ENCODE measurements around the gene NWD2.

DNA sequence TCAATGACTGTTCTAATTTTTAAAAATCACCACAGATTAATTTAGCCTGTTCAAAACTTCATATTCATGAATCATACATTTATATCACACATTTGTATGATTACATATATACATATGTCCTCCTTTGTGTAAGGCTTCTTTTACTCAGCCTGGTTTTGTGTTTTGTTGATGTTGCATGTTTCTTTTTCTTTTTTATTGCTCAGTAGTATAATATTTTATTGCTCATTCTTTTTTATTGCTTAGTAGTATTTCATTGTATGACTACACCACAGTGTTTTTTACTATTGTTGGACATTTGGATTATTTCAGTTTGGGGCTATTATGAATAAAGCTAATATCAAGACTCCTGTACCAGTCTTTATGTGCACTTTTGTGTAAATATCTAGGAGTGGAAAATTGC lies 243.1 kb downstream of the NWD2 start:
- TF ChIP-seq MXI1 (IDR thresholded peaks at IDR 0.05; ENCODE audit: low read depth, low read length) = no peak
- TF ChIP-seq, protein P1, sequence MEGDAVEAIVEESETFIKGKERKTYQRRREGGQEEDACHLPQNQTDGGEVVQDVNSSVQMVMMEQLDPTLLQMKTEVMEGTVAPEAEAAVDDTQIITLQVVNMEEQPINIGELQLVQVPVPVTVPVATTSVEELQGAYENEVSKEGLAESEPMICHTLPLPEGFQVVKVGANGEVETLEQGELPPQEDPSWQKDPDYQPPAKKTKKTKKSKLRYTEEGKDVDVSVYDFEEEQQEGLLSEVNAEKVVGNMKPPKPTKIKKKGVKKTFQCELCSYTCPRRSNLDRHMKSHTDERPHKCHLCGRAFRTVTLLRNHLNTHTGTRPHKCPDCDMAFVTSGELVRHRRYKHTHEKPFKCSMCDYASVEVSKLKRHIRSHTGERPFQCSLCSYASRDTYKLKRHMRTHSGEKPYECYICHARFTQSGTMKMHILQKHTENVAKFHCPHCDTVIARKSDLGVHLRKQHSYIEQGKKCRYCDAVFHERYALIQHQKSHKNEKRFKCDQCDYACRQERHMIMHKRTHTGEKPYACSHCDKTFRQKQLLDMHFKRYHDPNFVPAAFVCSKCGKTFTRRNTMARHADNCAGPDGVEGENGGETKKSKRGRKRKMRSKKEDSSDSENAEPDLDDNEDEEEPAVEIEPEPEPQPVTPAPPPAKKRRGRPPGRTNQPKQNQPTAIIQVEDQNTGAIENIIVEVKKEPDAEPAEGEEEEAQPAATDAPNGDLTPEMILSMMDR (IDR thresholded peaks at IDR 0.05 in 2 of 3, conservative IDR thresholded peaks at IDR 0.05 in 1 of 3; ENCODE audit: control insufficient read depth in 2 of 3, extremely low read depth in 1 of 3, insufficient read depth in 1 of 3, low read depth in 3 of 3, low read length in 3 of 3) = no peak
- no peak for TF ChIP-seq POLR2AphosphoS5 (IDR thresholded peaks at IDR 0.05; ENCODE audit: low read length)
- TF ChIP-seq CREB1 (IDR thresholded peaks at IDR 0.05; ENCODE audit: low read depth) = no peak
- TF ChIP-seq, protein P2, sequence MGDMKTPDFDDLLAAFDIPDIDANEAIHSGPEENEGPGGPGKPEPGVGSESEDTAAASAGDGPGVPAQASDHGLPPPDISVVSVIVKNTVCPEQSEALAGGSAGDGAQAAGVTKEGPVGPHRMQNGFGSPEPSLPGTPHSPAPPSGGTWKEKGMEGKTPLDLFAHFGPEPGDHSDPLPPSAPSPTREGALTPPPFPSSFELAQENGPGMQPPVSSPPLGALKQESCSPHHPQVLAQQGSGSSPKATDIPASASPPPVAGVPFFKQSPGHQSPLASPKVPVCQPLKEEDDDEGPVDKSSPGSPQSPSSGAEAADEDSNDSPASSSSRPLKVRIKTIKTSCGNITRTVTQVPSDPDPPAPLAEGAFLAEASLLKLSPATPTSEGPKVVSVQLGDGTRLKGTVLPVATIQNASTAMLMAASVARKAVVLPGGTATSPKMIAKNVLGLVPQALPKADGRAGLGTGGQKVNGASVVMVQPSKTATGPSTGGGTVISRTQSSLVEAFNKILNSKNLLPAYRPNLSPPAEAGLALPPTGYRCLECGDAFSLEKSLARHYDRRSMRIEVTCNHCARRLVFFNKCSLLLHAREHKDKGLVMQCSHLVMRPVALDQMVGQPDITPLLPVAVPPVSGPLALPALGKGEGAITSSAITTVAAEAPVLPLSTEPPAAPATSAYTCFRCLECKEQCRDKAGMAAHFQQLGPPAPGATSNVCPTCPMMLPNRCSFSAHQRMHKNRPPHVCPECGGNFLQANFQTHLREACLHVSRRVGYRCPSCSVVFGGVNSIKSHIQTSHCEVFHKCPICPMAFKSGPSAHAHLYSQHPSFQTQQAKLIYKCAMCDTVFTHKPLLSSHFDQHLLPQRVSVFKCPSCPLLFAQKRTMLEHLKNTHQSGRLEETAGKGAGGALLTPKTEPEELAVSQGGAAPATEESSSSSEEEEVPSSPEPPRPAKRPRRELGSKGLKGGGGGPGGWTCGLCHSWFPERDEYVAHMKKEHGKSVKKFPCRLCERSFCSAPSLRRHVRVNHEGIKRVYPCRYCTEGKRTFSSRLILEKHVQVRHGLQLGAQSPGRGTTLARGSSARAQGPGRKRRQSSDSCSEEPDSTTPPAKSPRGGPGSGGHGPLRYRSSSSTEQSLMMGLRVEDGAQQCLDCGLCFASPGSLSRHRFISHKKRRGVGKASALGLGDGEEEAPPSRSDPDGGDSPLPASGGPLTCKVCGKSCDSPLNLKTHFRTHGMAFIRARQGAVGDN (IDR thresholded peaks at IDR 0.05) = no peak
- TF ChIP-seq, protein P3, sequence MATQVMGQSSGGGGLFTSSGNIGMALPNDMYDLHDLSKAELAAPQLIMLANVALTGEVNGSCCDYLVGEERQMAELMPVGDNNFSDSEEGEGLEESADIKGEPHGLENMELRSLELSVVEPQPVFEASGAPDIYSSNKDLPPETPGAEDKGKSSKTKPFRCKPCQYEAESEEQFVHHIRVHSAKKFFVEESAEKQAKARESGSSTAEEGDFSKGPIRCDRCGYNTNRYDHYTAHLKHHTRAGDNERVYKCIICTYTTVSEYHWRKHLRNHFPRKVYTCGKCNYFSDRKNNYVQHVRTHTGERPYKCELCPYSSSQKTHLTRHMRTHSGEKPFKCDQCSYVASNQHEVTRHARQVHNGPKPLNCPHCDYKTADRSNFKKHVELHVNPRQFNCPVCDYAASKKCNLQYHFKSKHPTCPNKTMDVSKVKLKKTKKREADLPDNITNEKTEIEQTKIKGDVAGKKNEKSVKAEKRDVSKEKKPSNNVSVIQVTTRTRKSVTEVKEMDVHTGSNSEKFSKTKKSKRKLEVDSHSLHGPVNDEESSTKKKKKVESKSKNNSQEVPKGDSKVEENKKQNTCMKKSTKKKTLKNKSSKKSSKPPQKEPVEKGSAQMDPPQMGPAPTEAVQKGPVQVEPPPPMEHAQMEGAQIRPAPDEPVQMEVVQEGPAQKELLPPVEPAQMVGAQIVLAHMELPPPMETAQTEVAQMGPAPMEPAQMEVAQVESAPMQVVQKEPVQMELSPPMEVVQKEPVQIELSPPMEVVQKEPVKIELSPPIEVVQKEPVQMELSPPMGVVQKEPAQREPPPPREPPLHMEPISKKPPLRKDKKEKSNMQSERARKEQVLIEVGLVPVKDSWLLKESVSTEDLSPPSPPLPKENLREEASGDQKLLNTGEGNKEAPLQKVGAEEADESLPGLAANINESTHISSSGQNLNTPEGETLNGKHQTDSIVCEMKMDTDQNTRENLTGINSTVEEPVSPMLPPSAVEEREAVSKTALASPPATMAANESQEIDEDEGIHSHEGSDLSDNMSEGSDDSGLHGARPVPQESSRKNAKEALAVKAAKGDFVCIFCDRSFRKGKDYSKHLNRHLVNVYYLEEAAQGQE (IDR thresholded peaks at IDR 0.05; ENCODE audit: low read depth, low read length) = no peak
- no peak for TF ChIP-seq POLR2A (IDR thresholded peaks at IDR 0.05; ENCODE audit: low read depth, low read length)
